LNCaP clone FGC (cell line): Measurements from ENCODE around the gene IFNAR1.

Source experiments
- DNase-seq: peaks from one replicate; pipeline ENCODE4 v3.0.0-alpha.2; 2011; ENCODE audit warnings: low read depth
- H3K4me3 ChIP-seq: 2 replicates; pipeline ENCODE4 v1.5.1; 2011; ENCODE audit warnings: mild to moderate bottlenecking, low read depth, low read length, control low read depth
- CTCF ChIP-seq: IDR thresholded peaks from 2 replicates; pipeline ENCODE4 v1.5.1; 2012; ENCODE audit warnings: mild to moderate bottlenecking; ENCODE audit not compliant: control insufficient read depth, insufficient read depth; ENCODE audit errors: extremely low read depth

Gene IFNAR1

DNA sequence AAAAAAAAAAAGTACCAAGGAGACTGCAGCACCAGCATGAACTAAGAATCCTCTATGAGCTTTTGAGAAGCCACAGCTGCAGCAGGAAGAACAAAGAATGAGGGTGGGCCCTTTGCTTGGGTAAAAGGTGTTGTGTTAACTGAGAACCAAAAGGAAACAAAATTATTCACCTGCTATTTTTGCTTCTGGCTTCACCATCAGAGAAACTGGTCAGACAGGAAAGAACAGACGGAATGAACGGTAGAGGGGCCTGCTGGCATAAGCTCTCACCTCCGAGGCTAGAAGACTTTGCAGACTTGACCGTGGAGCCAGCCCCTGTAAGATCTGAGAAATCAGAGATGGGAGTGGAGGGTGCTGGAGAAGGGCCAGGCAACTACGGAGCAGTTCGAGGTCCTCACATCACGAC lies 31.0 kb upstream of the IFNAR1 start:
- DNase-seq: no peak
- no peak overlapping the region for H3K4me3 ChIP-seq
- no peak for TF ChIP-seq CTCF

DNA sequence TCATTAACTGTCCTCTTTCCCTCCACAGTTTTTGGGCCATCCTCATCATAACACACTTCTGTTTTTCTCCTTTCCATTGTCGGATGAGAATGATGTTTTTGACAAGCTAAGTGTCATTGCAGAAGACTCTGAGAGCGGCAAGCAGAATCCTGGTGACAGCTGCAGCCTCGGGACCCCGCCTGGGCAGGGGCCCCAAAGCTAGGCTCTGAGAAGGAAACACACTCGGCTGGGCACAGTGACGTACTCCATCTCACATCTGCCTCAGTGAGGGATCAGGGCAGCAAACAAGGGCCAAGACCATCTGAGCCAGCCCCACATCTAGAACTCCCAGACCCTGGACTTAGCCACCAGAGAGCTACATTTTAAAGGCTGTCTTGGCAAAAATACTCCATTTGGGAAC lies 28.6 kb upstream of the IFNAR1 start:
- H3K4me3 ChIP-seq: no peak overlapping the region
- no peak for TF ChIP-seq CTCF
- no peak for DNase-seq

GRCh38 chr21:33299181-33299752 lies 25.5 kb upstream of the IFNAR1 start:
- no peak overlapping the region for H3K4me3 ChIP-seq
- DNase-seq: no peak
- no peak for TF ChIP-seq CTCF

GRCh38 chr21:33300701-33301631 lies 23.8 kb upstream of the IFNAR1 start:
- H3K4me3 ChIP-seq: no peak overlapping the region
- no peak for TF ChIP-seq CTCF
- DNase-seq: peak; percentile 93

DNA sequence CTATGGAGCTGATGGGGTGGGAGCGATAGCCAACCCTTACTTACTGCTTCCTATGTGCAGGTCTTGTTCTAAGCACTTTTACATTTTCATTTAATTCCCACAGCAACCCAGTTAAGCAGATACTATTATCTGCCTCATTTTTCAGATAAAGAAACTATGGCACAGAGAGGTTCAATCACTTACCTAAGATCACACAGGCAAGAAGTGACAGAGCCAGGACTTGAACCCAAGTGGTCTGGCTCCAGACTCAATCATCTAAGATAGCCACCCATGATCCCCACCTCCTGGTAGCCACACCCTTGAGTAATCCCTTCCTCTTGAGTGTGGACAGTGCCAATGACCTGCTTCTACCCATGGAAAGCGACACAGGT lies 23.2 kb upstream of the IFNAR1 start:
- DNase-seq: no peak
- TF ChIP-seq CTCF: no peak
- H3K4me3 ChIP-seq: no peak overlapping the region

GRCh38 chr21:33302055-33302454 lies 22.7 kb upstream of the IFNAR1 start:
- no peak for TF ChIP-seq CTCF
- no peak for DNase-seq
- no peak overlapping the region for H3K4me3 ChIP-seq
